Measurements from ENCODE around the gene RPS6KA3.

The RPS6KA3 gene

GRCh38 chrX:20266810-20267606 lies at the start of gene RPS6KA3:
Gene RPS6KA3 (minus strand): TSS chrX:20266909. CDS start chrX:20266632, 277 bp downstream.
- peak; percentile 37 for DNase-seq

- peak; percentile 2 for DNase-seq
Observed at GRCh38 chrX:20315140-20315539, 48.4 kb upstream of the RPS6KA3 start.

- peak; percentile 19 for DNase-seq
Observed at GRCh38 chrX:20313899-20314298, 47.2 kb upstream of the RPS6KA3 start.

- no peak for DNase-seq
Observed at GRCh38 chrX:20312018-20312417, 45.3 kb upstream of the RPS6KA3 start.

GRCh38 chrX:20311505-20311904 lies 44.8 kb upstream of the RPS6KA3 start:
- no peak for DNase-seq

GRCh38 chrX:20309806-20310205 lies 43.1 kb upstream of the RPS6KA3 start:
- DNase-seq, result no peak

- no peak for DNase-seq
Observed at GRCh38 chrX:20306668-20307067, 40.0 kb upstream of the RPS6KA3 start.

GRCh38 chrX:20300822-20301221 lies 34.1 kb upstream of the RPS6KA3 start:
- no peak for DNase-seq

GRCh38 chrX:20294957-20295356 lies 28.2 kb upstream of the RPS6KA3 start:
- DNase-seq, result no peak

GRCh38 chrX:20294284-20294683 lies 27.6 kb upstream of the RPS6KA3 start:
- no peak for DNase-seq

- no peak for DNase-seq
Observed at GRCh38 chrX:20285511-20285910, 18.8 kb upstream of the RPS6KA3 start.

GRCh38 chrX:20284992-20285391 lies 18.3 kb upstream of the RPS6KA3 start:
- DNase-seq, result no peak

- no peak for DNase-seq
Observed at GRCh38 chrX:20284444-20284843, 17.7 kb upstream of the RPS6KA3 start.

GRCh38 chrX:20280938-20281337 lies 14.2 kb upstream of the RPS6KA3 start:
- DNase-seq, result no peak

GRCh38 chrX:20274121-20274520 lies 7.4 kb upstream of the RPS6KA3 start:
- no peak for DNase-seq

GRCh38 chrX:20271730-20272129 lies 5.0 kb upstream of the RPS6KA3 start:
- DNase-seq, result no peak

- DNase-seq, result no peak
Observed at GRCh38 chrX:20271186-20271585, 4.5 kb upstream of the RPS6KA3 start.

- DNase-seq, result no peak
Observed at GRCh38 chrX:20270562-20270890, 3.8 kb upstream of the RPS6KA3 start.

GRCh38 chrX:20269848-20270561 lies 3.3 kb upstream of the RPS6KA3 start:
- no peak for DNase-seq

- DNase-seq, result no peak
Observed at GRCh38 chrX:20267931-20268701, 1.4 kb upstream of the RPS6KA3 start.

GRCh38 chrX:20267607-20267930 lies 860 bp upstream of the RPS6KA3 start:
- no peak for DNase-seq

GRCh38 chrX:20265726-20266681 lies 705 bp downstream of the RPS6KA3 start:
- no peak for DNase-seq

Measured in GF-D8 (cell line).